Measurements from ENCODE around the gene GALNT10.

DNA sequence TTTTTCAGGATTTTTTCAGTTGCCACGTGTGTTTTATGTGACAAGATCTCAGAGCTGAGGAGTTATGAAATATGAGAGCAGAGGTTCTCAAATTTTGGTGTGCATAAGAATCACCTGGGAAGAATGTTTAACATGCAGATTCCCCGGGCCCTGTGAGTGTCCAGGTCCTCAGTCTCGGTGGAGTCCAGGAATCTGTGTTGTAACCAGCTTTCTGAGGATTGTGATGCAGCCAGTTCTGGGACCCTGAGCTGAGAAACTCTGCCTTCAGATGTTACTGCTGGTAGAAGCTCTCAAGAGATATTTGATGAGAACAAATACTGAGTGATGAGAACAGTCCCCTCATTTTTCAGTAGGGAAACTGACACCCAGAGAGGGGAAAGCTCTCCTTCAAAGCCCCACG is 152.4 kb downstream of the GALNT10 start:
- TF ChIP-seq, protein P1, sequence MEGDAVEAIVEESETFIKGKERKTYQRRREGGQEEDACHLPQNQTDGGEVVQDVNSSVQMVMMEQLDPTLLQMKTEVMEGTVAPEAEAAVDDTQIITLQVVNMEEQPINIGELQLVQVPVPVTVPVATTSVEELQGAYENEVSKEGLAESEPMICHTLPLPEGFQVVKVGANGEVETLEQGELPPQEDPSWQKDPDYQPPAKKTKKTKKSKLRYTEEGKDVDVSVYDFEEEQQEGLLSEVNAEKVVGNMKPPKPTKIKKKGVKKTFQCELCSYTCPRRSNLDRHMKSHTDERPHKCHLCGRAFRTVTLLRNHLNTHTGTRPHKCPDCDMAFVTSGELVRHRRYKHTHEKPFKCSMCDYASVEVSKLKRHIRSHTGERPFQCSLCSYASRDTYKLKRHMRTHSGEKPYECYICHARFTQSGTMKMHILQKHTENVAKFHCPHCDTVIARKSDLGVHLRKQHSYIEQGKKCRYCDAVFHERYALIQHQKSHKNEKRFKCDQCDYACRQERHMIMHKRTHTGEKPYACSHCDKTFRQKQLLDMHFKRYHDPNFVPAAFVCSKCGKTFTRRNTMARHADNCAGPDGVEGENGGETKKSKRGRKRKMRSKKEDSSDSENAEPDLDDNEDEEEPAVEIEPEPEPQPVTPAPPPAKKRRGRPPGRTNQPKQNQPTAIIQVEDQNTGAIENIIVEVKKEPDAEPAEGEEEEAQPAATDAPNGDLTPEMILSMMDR (IDR thresholded peaks at IDR 0.05): no peak
- TF ChIP-seq POLR2A (IDR thresholded peaks at IDR 0.05): no peak

Measured in uterus (tissue), 2 donors.